HCT116 (cell line): ENCODE measurements around the gene PTPRQ. TPM values are rescaled to one million over a fixed set of nuclear protein-coding genes. Genes with fewer than 3 reads are reported as not detected.

Experiments used
- ATAC-seq: fragments of 200-7000 bp; cut with Tn5 transposase; 2 replicates; pipeline ENCODE4 v1.9.1; 2020; ENCODE audit warnings: mild to moderate bottlenecking, moderate library complexity
- BruUV-seq: library from RNA; stranded (reverse); fragments of 400-500 nt; replicated peaks from 2 replicates; lab custom pipeline; 2021; lab: Mats Ljungman, UMichigan
- CTCF ChIA-PET: fragments of 300-600 bp; sonication (Branson Sonifier 250); formaldehyde crosslinking; loops from one replicate; lab custom pipeline; 2021; ENCODE audit warnings: antibody characterized with exemption; lab: Charles Lee
- POLR2A ChIA-PET: fragments of 300-600, 350-600 bp; sonication (Branson Sonifier 250); formaldehyde crosslinking; loops from one replicate; lab custom pipeline; 2021; ENCODE audit warnings: antibody characterized with exemption; lab: Charles Lee
- RAD21 ChIA-PET, 2 experiments: fragments of 300-600 bp; sonication (Branson Sonifier 250); formaldehyde crosslinking; loops; one replicate each; lab custom pipeline; 2023; ENCODE audit warnings: low total read pairs in 2 of 2; ENCODE audit not compliant: uncharacterized antibody in 2 of 2, unreplicated experiment in 2 of 2, low non-redundant PET in 1 of 2; lab: Charles Lee
- DNase-seq: peaks from one replicate; pipeline ENCODE4 v3.0.0-alpha.2; 2010; ENCODE audit warnings: low read depth, low spot score
- H2AFZ ChIP-seq: fragments of 200-600 bp; shearing (Covaris generic), sonication (generic); 2 replicates; pipeline ENCODE4 v1.6.1; 2017; ENCODE audit warnings: low read depth, mixed run types, mixed read lengths, antibody characterized with exemption, low read length; ENCODE audit not compliant: poor library complexity, severe bottlenecking
- H3K27ac ChIP-seq: 2 replicates; pipeline ENCODE4 v1.5.1; 2012; ENCODE audit warnings: low read depth, low read length
- H3K27me3 ChIP-seq: fragments of 200-600 bp; sonication (generic); 2 replicates; pipeline ENCODE4 v1.6.1; 2016; ENCODE audit warnings: mixed run types, low read length, mixed read lengths; ENCODE audit not compliant: insufficient read depth
- H3K36me3 ChIP-seq, 2 experiments: fragments of 200-500 bp in 1 of 2; fragments of 200-600 bp in 1 of 2; sonication (Bioruptor generic) in 1 of 2; sonication (generic) in 1 of 2; 2 replicates each; pipeline versions ENCODE4 v1.5.1 to v1.6.1; 2014 to 2016; ENCODE audit warnings: low read length in 2 of 2, inconsistent platforms in 1 of 2, mixed read lengths in 1 of 2, mixed run types in 1 of 2; ENCODE audit not compliant: insufficient read depth in 2 of 2, control insufficient read depth in 1 of 2
- H3K4me1 ChIP-seq, 2 experiments: fragments of 200-600 bp in 1 of 2; sonication (generic) in 1 of 2; 2 replicates each; pipeline versions ENCODE4 v1.5.1 to v1.6.1; 2012 to 2017; ENCODE audit warnings: low read length in 2 of 2, inconsistent platforms in 1 of 2, mild to moderate bottlenecking in 1 of 2, mixed read lengths in 1 of 2, mixed run types in 1 of 2, moderate library complexity in 1 of 2; ENCODE audit not compliant: insufficient read depth in 2 of 2, control insufficient read depth in 1 of 2
- H3K4me2 ChIP-seq: fragments of 200-600 bp; sonication (generic); 2 replicates; pipeline ENCODE4 v1.6.1; 2017; ENCODE audit warnings: mixed run types, low read length, mixed read lengths
- H3K4me3 ChIP-seq, 2 experiments: fragments of 200-600 bp in 1 of 2; sonication (generic) in 1 of 2; replicated peaks in 1 of 2; 2 replicates each; pipeline ENCODE4 v1.5.1; 2011 to 2016; ENCODE audit warnings: low read length in 2 of 2, control low read depth in 1 of 2, low read depth in 1 of 2, mild to moderate bottlenecking in 1 of 2, mixed read lengths in 1 of 2, mixed run types in 1 of 2
- H3K79me2 ChIP-seq: fragments of 200-600 bp; sonication (generic); 2 replicates; pipeline ENCODE4 v1.6.1; 2017; ENCODE audit warnings: mild to moderate bottlenecking, mixed run types, low read length, moderate library complexity, mixed read lengths; ENCODE audit not compliant: insufficient read depth
- H3K9ac ChIP-seq: fragments of 200-600 bp; sonication (generic); 2 replicates; pipeline ENCODE4 v1.6.1; 2016; ENCODE audit warnings: low read length, mixed read lengths
- H3K9me2 ChIP-seq: fragments of 200-600 bp; sonication (generic), shearing (Covaris generic); 2 replicates; pipeline ENCODE4 v1.6.1; 2017; ENCODE audit warnings: mixed run types, mild to moderate bottlenecking, moderate library complexity; ENCODE audit not compliant: insufficient read depth
- H3K9me3 ChIP-seq, 2 experiments: fragments of 200-500 bp in 1 of 2; fragments of 200-600 bp in 1 of 2; sonication (Bioruptor generic) in 1 of 2; sonication (generic) in 1 of 2; 2 replicates each; pipeline ENCODE4 v1.6.1; 2014 to 2017; ENCODE audit warnings: low read length in 2 of 2, mixed read lengths in 2 of 2, inconsistent platforms in 1 of 2, low read depth in 1 of 2, mild to moderate bottlenecking in 1 of 2, mixed run types in 1 of 2, moderate library complexity in 1 of 2; ENCODE audit not compliant: control insufficient read depth in 1 of 2, insufficient read depth in 1 of 2
- H4K20me1 ChIP-seq: fragments of 200-600 bp; sonication (generic), shearing (Covaris generic); 2 replicates; pipeline ENCODE4 v1.6.1; 2017; ENCODE audit warnings: mixed run types, mild to moderate bottlenecking, moderate library complexity; ENCODE audit not compliant: insufficient read depth
- CEBPB ChIP-seq: IDR thresholded peaks from 2 replicates; pipeline ENCODE4 v1.6.1; 2012; ENCODE audit warnings: low read depth
- EZH2phosphoT487 ChIP-seq: fragments of 200-600 bp; IDR thresholded peaks from 2 replicates; pipeline ENCODE4 v1.6.1; 2018; ENCODE audit warnings: antibody characterized with exemption, borderline replicate concordance
- FOSL1 ChIP-seq: IDR thresholded peaks from 2 replicates; pipeline ENCODE4 v1.6.1; 2012; ENCODE audit warnings: low read depth
- SIN3A ChIP-seq: IDR thresholded peaks from 2 replicates; pipeline ENCODE4 v1.6.1; 2012; ENCODE audit warnings: low read depth
- SP1 ChIP-seq: IDR thresholded peaks from 2 replicates; pipeline ENCODE4 v1.6.1; 2012; ENCODE audit warnings: low read depth
- TCF7L2 ChIP-seq: IDR thresholded peaks from 2 replicates; pipeline ENCODE4 v1.7.0; 2011; ENCODE audit warnings: borderline replicate concordance, inconsistent platforms; ENCODE audit not compliant: insufficient read depth, insufficient read length; ENCODE audit errors: extremely low read depth
- YY1 ChIP-seq: IDR thresholded peaks from 2 replicates; pipeline ENCODE4 v1.6.1; 2011; ENCODE audit warnings: low read length, low read depth, moderate library complexity, mild to moderate bottlenecking; ENCODE audit not compliant: insufficient replicate concordance; ENCODE audit errors: extremely low read depth
- intact Hi-C: fragments of 100-400 bp; cut with micrococcal nuclease; formaldehyde crosslinking; loops from 2 replicates; pipeline ENCODE4 v1.10.0; 2022
- total RNA-seq: library from RNA; stranded (reverse); gene quantifications from one replicate; pipeline ENCODE4 v1.2.1, GENCODE V29; 2021; ENCODE audit not compliant: unreplicated experiment
- TF ChIP-seq, protein P1 (sequence below): IDR thresholded peaks from 2 replicates; pipeline ENCODE4 v1.6.1; 2012
- TF ChIP-seq, protein P2 (sequence below), 3 experiments: fragments of 200-600 bp in 1 of 3; sonication (generic) in 1 of 3; IDR thresholded peaks in 2 of 3; conservative IDR thresholded peaks in 1 of 3; 2 replicates each; pipeline ENCODE4 v1.5.1; 2012 to 2017; ENCODE audit warnings: low read depth in 2 of 3, low read length in 2 of 3, antibody characterized with exemption in 1 of 3, borderline replicate concordance in 1 of 3, control low read depth in 1 of 3, mild to moderate bottlenecking in 1 of 3, mixed read lengths in 1 of 3, mixed run types in 1 of 3, moderate library complexity in 1 of 3; ENCODE audit not compliant: insufficient read depth in 1 of 3
- TF ChIP-seq, protein P3 (sequence below): IDR thresholded peaks from 2 replicates; pipeline ENCODE4 v1.6.1; 2012; ENCODE audit warnings: low read depth

PTPRQ gene
- total RNA-seq, 1 experiment from 2014 or later, result not detected

DNA sequence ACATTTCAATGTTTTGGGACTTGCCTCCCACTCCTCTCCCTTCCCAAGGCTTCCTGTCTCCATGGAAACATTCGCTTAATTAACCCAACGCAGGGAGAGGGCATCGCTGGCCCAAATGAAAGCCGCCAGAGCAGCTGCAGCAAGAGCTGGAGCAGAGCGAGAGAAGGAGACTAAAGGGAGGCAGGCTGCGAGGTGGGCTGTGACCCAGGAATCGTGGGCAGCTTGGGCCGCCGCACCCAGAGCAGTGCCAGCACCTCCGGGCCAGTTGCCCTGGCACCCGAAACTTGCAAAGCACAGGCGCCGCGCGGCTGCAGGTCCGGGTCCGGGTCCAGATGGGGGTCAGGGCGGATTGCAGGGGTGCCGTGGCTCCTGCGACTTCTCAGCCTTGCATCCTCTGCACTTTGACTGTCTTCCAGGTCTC, 43.5 kb upstream of the PTPRQ start:
- H3K9me3 ChIP-seq, result no peaks in the 10 kb centered on the region
- H4K20me1 ChIP-seq, result no peaks in the 10 kb centered on the region; the same call in 1 of the 2 replicates
- TF ChIP-seq SIN3A (no peak), SP1 (no peak), EZH2phosphoT487 (no peak), YY1 (no peak), CEBPB (no peak), FOSL1 (no peak), TCF7L2 (no peak)
- TF ChIP-seq, protein P1, sequence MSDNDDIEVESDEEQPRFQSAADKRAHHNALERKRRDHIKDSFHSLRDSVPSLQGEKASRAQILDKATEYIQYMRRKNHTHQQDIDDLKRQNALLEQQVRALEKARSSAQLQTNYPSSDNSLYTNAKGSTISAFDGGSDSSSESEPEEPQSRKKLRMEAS, result no peak
- TF ChIP-seq, protein P2, sequence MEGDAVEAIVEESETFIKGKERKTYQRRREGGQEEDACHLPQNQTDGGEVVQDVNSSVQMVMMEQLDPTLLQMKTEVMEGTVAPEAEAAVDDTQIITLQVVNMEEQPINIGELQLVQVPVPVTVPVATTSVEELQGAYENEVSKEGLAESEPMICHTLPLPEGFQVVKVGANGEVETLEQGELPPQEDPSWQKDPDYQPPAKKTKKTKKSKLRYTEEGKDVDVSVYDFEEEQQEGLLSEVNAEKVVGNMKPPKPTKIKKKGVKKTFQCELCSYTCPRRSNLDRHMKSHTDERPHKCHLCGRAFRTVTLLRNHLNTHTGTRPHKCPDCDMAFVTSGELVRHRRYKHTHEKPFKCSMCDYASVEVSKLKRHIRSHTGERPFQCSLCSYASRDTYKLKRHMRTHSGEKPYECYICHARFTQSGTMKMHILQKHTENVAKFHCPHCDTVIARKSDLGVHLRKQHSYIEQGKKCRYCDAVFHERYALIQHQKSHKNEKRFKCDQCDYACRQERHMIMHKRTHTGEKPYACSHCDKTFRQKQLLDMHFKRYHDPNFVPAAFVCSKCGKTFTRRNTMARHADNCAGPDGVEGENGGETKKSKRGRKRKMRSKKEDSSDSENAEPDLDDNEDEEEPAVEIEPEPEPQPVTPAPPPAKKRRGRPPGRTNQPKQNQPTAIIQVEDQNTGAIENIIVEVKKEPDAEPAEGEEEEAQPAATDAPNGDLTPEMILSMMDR (IDR thresholded peaks at IDR 0.05 in 2 of 3, conservative IDR thresholded peaks at IDR 0.05 in 1 of 3; ENCODE audit: borderline replicate concordance in 1 of 3, insufficient read depth in 1 of 3, low read depth in 2 of 3, low read length in 2 of 3), result no peak
- TF ChIP-seq, protein P3, sequence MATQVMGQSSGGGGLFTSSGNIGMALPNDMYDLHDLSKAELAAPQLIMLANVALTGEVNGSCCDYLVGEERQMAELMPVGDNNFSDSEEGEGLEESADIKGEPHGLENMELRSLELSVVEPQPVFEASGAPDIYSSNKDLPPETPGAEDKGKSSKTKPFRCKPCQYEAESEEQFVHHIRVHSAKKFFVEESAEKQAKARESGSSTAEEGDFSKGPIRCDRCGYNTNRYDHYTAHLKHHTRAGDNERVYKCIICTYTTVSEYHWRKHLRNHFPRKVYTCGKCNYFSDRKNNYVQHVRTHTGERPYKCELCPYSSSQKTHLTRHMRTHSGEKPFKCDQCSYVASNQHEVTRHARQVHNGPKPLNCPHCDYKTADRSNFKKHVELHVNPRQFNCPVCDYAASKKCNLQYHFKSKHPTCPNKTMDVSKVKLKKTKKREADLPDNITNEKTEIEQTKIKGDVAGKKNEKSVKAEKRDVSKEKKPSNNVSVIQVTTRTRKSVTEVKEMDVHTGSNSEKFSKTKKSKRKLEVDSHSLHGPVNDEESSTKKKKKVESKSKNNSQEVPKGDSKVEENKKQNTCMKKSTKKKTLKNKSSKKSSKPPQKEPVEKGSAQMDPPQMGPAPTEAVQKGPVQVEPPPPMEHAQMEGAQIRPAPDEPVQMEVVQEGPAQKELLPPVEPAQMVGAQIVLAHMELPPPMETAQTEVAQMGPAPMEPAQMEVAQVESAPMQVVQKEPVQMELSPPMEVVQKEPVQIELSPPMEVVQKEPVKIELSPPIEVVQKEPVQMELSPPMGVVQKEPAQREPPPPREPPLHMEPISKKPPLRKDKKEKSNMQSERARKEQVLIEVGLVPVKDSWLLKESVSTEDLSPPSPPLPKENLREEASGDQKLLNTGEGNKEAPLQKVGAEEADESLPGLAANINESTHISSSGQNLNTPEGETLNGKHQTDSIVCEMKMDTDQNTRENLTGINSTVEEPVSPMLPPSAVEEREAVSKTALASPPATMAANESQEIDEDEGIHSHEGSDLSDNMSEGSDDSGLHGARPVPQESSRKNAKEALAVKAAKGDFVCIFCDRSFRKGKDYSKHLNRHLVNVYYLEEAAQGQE, result no peak
- H2AFZ ChIP-seq, result no peak overlapping the region
- BruUV-seq, result no TSS peak
- no peaks in the 10 kb centered on the region for H3K9me2 ChIP-seq
- no peak overlapping the region for H3K4me2 ChIP-seq
- no peaks in the 10 kb centered on the region for H3K27me3 ChIP-seq
- ATAC-seq (no peak), DNase-seq (no peak)
- intact Hi-C loops, result no loop called here
- H3K27ac ChIP-seq, result no peak overlapping the region
- H3K4me1 ChIP-seq, result no peaks in the 10 kb centered on the region
- ChIA-PET CTCF (no interaction called here), POLR2A (no interaction called here), RAD21 (no interaction called here)
- no peak overlapping the region for H3K9ac ChIP-seq
- no peaks in the 10 kb centered on the region for H3K79me2 ChIP-seq
- H3K36me3 ChIP-seq, result no peaks in the 10 kb centered on the region
- H3K4me3 ChIP-seq, result no peak overlapping the region
